ENCODE measurements around the gene PLA2G15.

Gene PLA2G15

GRCh38 chr16:68246121-68246520 lies 948 bp downstream of the PLA2G15 start:
- Histone ChIP-seq H3K27me3 (ENCODE audit: control insufficient read depth, insufficient read depth, low read length) (no peaks in the 10 kb centered on the region), H3K4me1 (ENCODE audit: control insufficient read depth, insufficient read depth, low read length) (peaks cover 21% of the 10 kb centered on the region), H3K9ac (ENCODE audit: low read depth, low read length) (peak overlapping the region; percentile 76), H3K4me3 (ENCODE audit: low read length) (peak overlapping the region; percentile 100), H3K36me3 (ENCODE audit: insufficient read depth, low read length) (peaks cover 10% of the 10 kb centered on the region), H3K9me3 (replicated peaks; ENCODE audit: low read length) (no peaks in the 10 kb centered on the region), H3K4me2 (ENCODE audit: low read length) (peak overlapping the region; percentile 91)

- Histone ChIP-seq H3K4me3 (ENCODE audit: low read length) (no peak overlapping the region), H3K9ac (ENCODE audit: low read depth, low read length) (no peak overlapping the region), H3K27me3 (ENCODE audit: control insufficient read depth, insufficient read depth, low read length) (no peaks in the 10 kb centered on the region), H3K9me3 (replicated peaks; ENCODE audit: low read length) (no peaks in the 10 kb centered on the region), H3K4me2 (ENCODE audit: low read length) (peak overlapping the region; percentile 91), H3K36me3 (ENCODE audit: insufficient read depth, low read length) (peaks cover 12% of the 10 kb centered on the region), H3K4me1 (ENCODE audit: control insufficient read depth, insufficient read depth, low read length) (peaks cover 21% of the 10 kb centered on the region)
These were observed 1.5 kb downstream of the PLA2G15 start for GRCh38 chr16:68246666-68247065.

- H3K4me2 ChIP-seq (ENCODE audit: low read length): no peak overlapping the region
- H3K4me1 ChIP-seq (ENCODE audit: control insufficient read depth, insufficient read depth, low read length): peaks cover 21% of the 10 kb centered on the region
- H3K27me3 ChIP-seq (ENCODE audit: control insufficient read depth, insufficient read depth, low read length): no peaks in the 10 kb centered on the region
- H3K9me3 ChIP-seq (replicated peaks; ENCODE audit: low read length): no peaks in the 10 kb centered on the region
- peaks cover 17% of the 10 kb centered on the region for H3K36me3 ChIP-seq (ENCODE audit: insufficient read depth, low read length)
- H3K9ac ChIP-seq (ENCODE audit: low read depth, low read length): no peak overlapping the region
- H3K4me3 ChIP-seq (ENCODE audit: low read length): no peak overlapping the region
These were observed 2.2 kb downstream of the PLA2G15 start for GRCh38 chr16:68247400-68247799.

- H3K4me3 ChIP-seq (ENCODE audit: low read length): no peak overlapping the region
- H3K9ac ChIP-seq (ENCODE audit: low read depth, low read length): no peak overlapping the region
- H3K27me3 ChIP-seq (ENCODE audit: control insufficient read depth, insufficient read depth, low read length): no peaks in the 10 kb centered on the region
- H3K36me3 ChIP-seq (ENCODE audit: insufficient read depth, low read length): peaks cover 20% of the 10 kb centered on the region
- no peaks in the 10 kb centered on the region for H3K9me3 ChIP-seq (replicated peaks; ENCODE audit: low read length)
- H3K4me2 ChIP-seq (ENCODE audit: low read length): no peak overlapping the region
- H3K4me1 ChIP-seq (ENCODE audit: control insufficient read depth, insufficient read depth, low read length): peaks cover 21% of the 10 kb centered on the region
These were observed 2.8 kb downstream of the PLA2G15 start for GRCh38 chr16:68247932-68248331.

DNA sequence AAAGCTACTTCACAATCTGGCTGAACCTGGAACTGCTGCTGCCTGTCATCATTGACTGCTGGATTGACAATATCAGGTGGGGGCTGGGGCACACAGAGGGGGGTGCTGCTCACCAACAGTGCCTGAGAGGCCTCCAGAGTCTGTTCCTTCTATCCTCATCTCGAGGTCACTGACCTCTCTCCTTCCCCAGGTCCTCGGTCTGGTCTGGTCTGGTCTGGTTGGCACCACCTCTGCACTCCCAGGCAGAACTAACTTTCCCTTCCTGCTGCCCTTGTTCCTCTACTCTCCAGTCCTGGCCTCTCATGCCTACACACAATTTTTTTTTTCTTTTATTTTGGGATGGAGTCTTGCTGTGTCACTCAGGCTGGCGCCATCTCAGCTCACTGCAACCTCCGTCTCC lies 4.2 kb downstream of the PLA2G15 start:
- Histone ChIP-seq H3K4me1 (ENCODE audit: control insufficient read depth, insufficient read depth, low read length) (peaks cover 18% of the 10 kb centered on the region), H3K9ac (ENCODE audit: low read depth, low read length) (no peak overlapping the region), H3K4me2 (ENCODE audit: low read length) (no peak overlapping the region), H3K27me3 (ENCODE audit: control insufficient read depth, insufficient read depth, low read length) (no peaks in the 10 kb centered on the region), H3K36me3 (ENCODE audit: insufficient read depth, low read length) (peaks cover 24% of the 10 kb centered on the region), H3K9me3 (replicated peaks; ENCODE audit: low read length) (no peaks in the 10 kb centered on the region), H3K4me3 (ENCODE audit: low read length) (no peak overlapping the region)

GRCh38 chr16:68250951-68251350 lies 5.8 kb downstream of the PLA2G15 start:
- Histone ChIP-seq H3K9me3 (replicated peaks; ENCODE audit: low read length) (no peaks in the 10 kb centered on the region), H3K9ac (ENCODE audit: low read depth, low read length) (no peak overlapping the region)

DNA sequence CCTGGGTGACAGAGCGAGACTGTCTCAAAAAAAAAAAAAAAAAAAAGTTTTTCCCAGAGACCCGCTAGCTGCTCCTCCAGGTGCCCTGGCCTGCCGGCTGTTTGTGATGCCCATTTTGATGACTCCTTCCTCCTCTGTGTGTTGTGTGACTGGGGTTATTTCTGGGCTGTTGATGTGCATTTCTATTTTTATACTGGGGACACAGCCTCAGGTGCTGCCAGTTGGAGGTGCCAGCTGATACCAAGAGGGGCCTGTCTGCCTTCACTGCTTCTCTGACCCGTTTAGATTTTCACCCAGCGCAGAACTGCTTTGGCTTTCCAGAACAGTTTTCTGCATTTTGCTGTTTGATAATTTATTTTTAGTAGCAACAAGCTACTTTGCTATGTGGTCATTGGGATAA lies 6.7 kb downstream of the PLA2G15 start:
- H3K27me3 ChIP-seq (ENCODE audit: control insufficient read depth, insufficient read depth, low read length): no peaks in the 10 kb centered on the region
- H3K9ac ChIP-seq (ENCODE audit: low read depth, low read length): no peak overlapping the region
- H3K36me3 ChIP-seq (ENCODE audit: insufficient read depth, low read length): peaks cover 40% of the 10 kb centered on the region
- H3K4me3 ChIP-seq (ENCODE audit: low read length): no peak overlapping the region
- H3K4me2 ChIP-seq (ENCODE audit: low read length): no peak overlapping the region
- no peaks in the 10 kb centered on the region for H3K9me3 ChIP-seq (replicated peaks; ENCODE audit: low read length)
- H3K4me1 ChIP-seq (ENCODE audit: control insufficient read depth, insufficient read depth, low read length): peaks cover 2% of the 10 kb centered on the region

More at GRCh38 chr16:68250951-68251350, 5.8 kb downstream of the PLA2G15 start:
- peaks cover 36% of the 10 kb centered on the region for H3K36me3 ChIP-seq (ENCODE audit: insufficient read depth, low read length)
- H3K4me2 ChIP-seq (ENCODE audit: low read length): no peak overlapping the region
- H3K4me3 ChIP-seq (ENCODE audit: low read length): no peak overlapping the region
- H3K4me1 ChIP-seq (ENCODE audit: control insufficient read depth, insufficient read depth, low read length): peaks cover 10% of the 10 kb centered on the region
- no peaks in the 10 kb centered on the region for H3K27me3 ChIP-seq (ENCODE audit: control insufficient read depth, insufficient read depth, low read length)

- no peak overlapping the region for H3K4me3 ChIP-seq (ENCODE audit: low read length)
- H3K4me2 ChIP-seq (ENCODE audit: low read length): no peak overlapping the region
- H3K4me1 ChIP-seq (ENCODE audit: control insufficient read depth, insufficient read depth, low read length): peaks cover 4% of the 10 kb centered on the region
- peaks cover 40% of the 10 kb centered on the region for H3K36me3 ChIP-seq (ENCODE audit: insufficient read depth, low read length)
- no peak overlapping the region for H3K9ac ChIP-seq (ENCODE audit: low read depth, low read length)
- H3K27me3 ChIP-seq (ENCODE audit: control insufficient read depth, insufficient read depth, low read length): no peaks in the 10 kb centered on the region
- H3K9me3 ChIP-seq (replicated peaks; ENCODE audit: low read length): no peaks in the 10 kb centered on the region
These were observed 7.2 kb downstream of the PLA2G15 start for GRCh38 chr16:68252383-68252782.

DNA sequence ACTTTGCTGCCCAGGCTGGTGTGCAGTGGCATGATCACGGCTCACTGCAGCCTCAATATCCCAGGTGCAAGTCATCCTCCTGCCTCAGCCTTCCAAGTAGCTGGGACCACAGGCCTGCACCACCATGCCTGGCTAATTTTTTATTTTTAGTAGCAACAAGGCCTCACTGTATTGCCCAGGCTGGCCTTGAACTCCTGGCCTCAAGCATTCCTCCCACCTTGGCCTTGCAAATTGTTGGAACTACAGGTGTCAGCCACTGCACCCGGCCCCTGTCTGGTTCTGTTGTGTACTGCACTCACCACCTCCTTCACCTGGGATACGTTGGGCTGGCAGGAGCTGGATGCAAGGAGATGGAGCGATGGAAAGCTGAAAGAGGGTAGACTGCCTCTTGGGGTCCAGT lies 8.5 kb downstream of the PLA2G15 start:
- Histone ChIP-seq H3K4me3 (ENCODE audit: low read length) (no peak overlapping the region), H3K36me3 (ENCODE audit: insufficient read depth, low read length) (peaks cover 40% of the 10 kb centered on the region)

GRCh38 chr16:68255712-68256111 lies 10.5 kb downstream of the PLA2G15 start:
- H3K4me1 ChIP-seq (ENCODE audit: control insufficient read depth, insufficient read depth, low read length): peaks cover 17% of the 10 kb centered on the region
- H3K36me3 ChIP-seq (ENCODE audit: insufficient read depth, low read length): peaks cover 51% of the 10 kb centered on the region
- no peaks in the 10 kb centered on the region for H3K27me3 ChIP-seq (ENCODE audit: control insufficient read depth, insufficient read depth, low read length)
- no peak overlapping the region for H3K4me3 ChIP-seq (ENCODE audit: low read length)
- no peak overlapping the region for H3K4me2 ChIP-seq (ENCODE audit: low read length)
- H3K9ac ChIP-seq (ENCODE audit: low read depth, low read length): no peak overlapping the region
- no peaks in the 10 kb centered on the region for H3K9me3 ChIP-seq (replicated peaks; ENCODE audit: low read length)

More for the DNA sequence above, 8.5 kb downstream of the PLA2G15 start:
- Histone ChIP-seq H3K4me2 (ENCODE audit: low read length) (no peak overlapping the region), H3K9me3 (replicated peaks; ENCODE audit: low read length) (no peaks in the 10 kb centered on the region), H3K9ac (ENCODE audit: low read depth, low read length) (no peak overlapping the region), H3K27me3 (ENCODE audit: control insufficient read depth, insufficient read depth, low read length) (no peaks in the 10 kb centered on the region), H3K4me1 (ENCODE audit: control insufficient read depth, insufficient read depth, low read length) (peaks cover 16% of the 10 kb centered on the region)

- Histone ChIP-seq H3K9ac (ENCODE audit: low read depth, low read length) (peak overlapping the region; percentile 57), H3K4me2 (ENCODE audit: low read length) (peak overlapping the region; percentile 48), H3K9me3 (replicated peaks; ENCODE audit: low read length) (no peaks in the 10 kb centered on the region), H3K36me3 (ENCODE audit: insufficient read depth, low read length) (peaks cover 40% of the 10 kb centered on the region), H3K27me3 (ENCODE audit: control insufficient read depth, insufficient read depth, low read length) (no peaks in the 10 kb centered on the region), H3K4me3 (ENCODE audit: low read length) (no peak overlapping the region), H3K4me1 (ENCODE audit: control insufficient read depth, insufficient read depth, low read length) (peaks cover 17% of the 10 kb centered on the region)
These were observed 12.2 kb downstream of the PLA2G15 start for GRCh38 chr16:68257251-68257905.

Data from skeletal muscle satellite cell (primary cell).